Cardiac muscle cell (in vitro differentiated cells and primary cell): ENCODE data around the gene VPS50. TPM values are rescaled to one million over a fixed set of nuclear protein-coding genes. Genes with fewer than 3 reads are reported as not detected.

Experiments
- DNase-seq, 2 donors: peaks; one replicate each; pipeline versions ENCODE4 v3.0.0 to v3.0.0-alpha.2; 2010 to 2017; ENCODE audit warnings: low read depth in 1 of 2, low spot score in 1 of 2
- H3K27ac ChIP-seq: fragments of 200-600 bp; sonication (generic); 2 replicates; pipeline ENCODE4 v1.5.1; 2016
- H3K27me3 ChIP-seq: fragments of 200-600 bp; sonication (generic); 2 replicates; pipeline ENCODE4 v1.6.0; 2016; ENCODE audit warnings: control low read depth
- H3K36me3 ChIP-seq: fragments of 200-600 bp; sonication (generic); 2 replicates; pipeline ENCODE4 v1.5.1; 2016; ENCODE audit warnings: control low read depth
- H3K4me1 ChIP-seq: fragments of 200-600 bp; sonication (generic); 2 replicates; pipeline ENCODE4 v1.8.1; 2017; ENCODE audit warnings: low read depth, mild to moderate bottlenecking, mixed run types
- H3K4me3 ChIP-seq: fragments of 200-600 bp; sonication (generic); 2 replicates; pipeline ENCODE4 v1.5.1; 2016; ENCODE audit warnings: mild to moderate bottlenecking
- H3K9me3 ChIP-seq: fragments of 200-600 bp; sonication (generic); 2 replicates; pipeline ENCODE4 v1.5.1; 2017; ENCODE audit warnings: low read depth, mild to moderate bottlenecking, control low read depth
- polyA plus RNA-seq: library from polyadenylated mRNA; unstranded; fragments of >200 nt; fragmentation: Nextera tagmentation; extraction: Ambion mirVana; gene quantifications from 2 replicates; pipeline ENCODE4 v1.2.1, GENCODE V29; 2016
- total RNA-seq: library from RNA; depleted of rRNA; stranded (reverse); fragments of >200 nt; gene quantifications from 2 replicates; pipeline ENCODE4 v1.2.3, GENCODE V29; 2016
- TF ChIP-seq, protein P1 (sequence below): IDR thresholded peaks from 2 replicates; pipeline ENCODE4 v1.5.1; 2012; ENCODE audit warnings: low read depth, mild to moderate bottlenecking, low read length

VPS50 gene
- total and polyA plus RNA-seq, 2 experiments from 2014 or later, result 14.9 to 22.2 TPM

DNA sequence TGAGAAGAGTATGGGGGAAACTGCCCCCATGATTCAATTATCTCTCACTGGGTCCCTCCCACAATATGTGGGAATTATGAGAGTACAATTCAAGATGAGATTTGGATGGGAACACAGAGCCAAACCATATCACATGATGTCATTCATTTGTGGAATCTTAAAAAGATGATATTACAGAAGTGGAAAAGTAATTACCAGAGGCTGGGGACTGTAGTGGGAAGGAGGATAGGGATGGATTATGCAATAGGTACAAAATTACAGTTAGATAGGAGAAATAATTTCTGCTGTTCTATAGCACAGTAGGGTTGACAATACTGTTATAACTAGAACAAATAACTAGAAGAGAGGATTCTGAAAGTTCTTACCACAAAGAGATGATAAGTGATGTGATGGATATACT is 141.4 kb downstream of the VPS50 start:
- DNase-seq, result no peak
- H3K4me1 ChIP-seq, result no peaks in the 10 kb centered on the region
- no peak overlapping the region for H3K27ac ChIP-seq
- H3K27me3 ChIP-seq, result no peaks in the 10 kb centered on the region
- TF ChIP-seq, protein P1, sequence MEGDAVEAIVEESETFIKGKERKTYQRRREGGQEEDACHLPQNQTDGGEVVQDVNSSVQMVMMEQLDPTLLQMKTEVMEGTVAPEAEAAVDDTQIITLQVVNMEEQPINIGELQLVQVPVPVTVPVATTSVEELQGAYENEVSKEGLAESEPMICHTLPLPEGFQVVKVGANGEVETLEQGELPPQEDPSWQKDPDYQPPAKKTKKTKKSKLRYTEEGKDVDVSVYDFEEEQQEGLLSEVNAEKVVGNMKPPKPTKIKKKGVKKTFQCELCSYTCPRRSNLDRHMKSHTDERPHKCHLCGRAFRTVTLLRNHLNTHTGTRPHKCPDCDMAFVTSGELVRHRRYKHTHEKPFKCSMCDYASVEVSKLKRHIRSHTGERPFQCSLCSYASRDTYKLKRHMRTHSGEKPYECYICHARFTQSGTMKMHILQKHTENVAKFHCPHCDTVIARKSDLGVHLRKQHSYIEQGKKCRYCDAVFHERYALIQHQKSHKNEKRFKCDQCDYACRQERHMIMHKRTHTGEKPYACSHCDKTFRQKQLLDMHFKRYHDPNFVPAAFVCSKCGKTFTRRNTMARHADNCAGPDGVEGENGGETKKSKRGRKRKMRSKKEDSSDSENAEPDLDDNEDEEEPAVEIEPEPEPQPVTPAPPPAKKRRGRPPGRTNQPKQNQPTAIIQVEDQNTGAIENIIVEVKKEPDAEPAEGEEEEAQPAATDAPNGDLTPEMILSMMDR, result no peak
- H3K36me3 ChIP-seq, result no peaks in the 10 kb centered on the region
- no peak overlapping the region for H3K4me3 ChIP-seq
- no peaks in the 10 kb centered on the region for H3K9me3 ChIP-seq

DNA sequence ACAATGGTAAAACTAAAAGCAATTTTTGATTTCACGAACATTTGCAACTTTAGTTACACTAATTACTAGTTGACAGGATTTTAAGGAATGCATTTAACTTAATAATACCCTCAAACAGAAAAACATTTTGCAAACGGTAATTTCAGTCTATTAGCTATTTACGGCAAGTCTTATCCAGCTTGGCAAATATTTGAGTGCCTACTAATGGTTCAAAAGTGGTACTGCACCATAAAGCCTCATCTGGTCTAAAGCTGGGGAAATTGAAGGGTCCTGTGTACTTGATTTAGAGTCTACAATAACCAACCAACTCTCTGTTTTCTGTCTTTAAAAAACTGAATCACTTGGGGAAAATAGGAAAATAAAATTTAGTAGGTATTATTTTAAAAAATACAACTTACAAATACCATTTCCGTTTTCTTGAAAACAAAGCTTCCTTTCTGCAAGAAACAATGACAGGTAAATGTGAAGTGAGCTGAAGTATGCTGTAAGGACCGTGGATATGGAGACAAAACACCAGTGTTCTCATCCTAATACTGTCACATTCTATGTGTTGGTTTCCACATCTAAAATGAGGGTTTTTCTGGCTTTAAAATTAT is 142.3 kb downstream of the VPS50 start:
- Histone ChIP-seq H3K27me3 (no peaks in the 10 kb centered on the region), H3K4me1 (no peaks in the 10 kb centered on the region), H3K36me3 (no peaks in the 10 kb centered on the region), H3K4me3 (no peak overlapping the region), H3K27ac (no peak overlapping the region), H3K9me3 (no peaks in the 10 kb centered on the region)
- TF ChIP-seq, protein P1, result peak; percentile 95
- DNase-seq, result peak; percentile 44 to 58

DNA sequence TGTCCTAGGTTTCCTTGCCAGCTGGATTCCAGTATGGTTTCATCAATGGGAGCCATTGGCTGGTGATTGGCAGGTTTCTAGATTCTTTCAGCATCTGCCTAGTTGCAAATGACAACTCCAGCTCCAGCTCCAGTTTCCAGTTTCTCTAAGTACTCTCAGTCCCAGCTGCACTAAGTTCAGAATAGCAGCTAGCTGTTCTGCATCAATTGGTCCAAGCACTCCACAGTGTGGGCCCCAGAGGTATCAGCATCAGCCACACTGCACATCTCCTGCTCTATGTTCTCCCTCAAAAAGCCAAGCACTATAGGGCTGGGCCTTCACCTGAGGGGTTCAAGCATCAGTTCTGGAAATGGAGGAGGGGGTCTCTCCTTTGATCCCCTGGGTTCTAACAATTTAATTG is 143.4 kb downstream of the VPS50 start:
- TF ChIP-seq, protein P1, result no peak
- H3K4me3 ChIP-seq, result no peak overlapping the region
- no peaks in the 10 kb centered on the region for H3K9me3 ChIP-seq
- no peaks in the 10 kb centered on the region for H3K36me3 ChIP-seq
- no peaks in the 10 kb centered on the region for H3K27me3 ChIP-seq
- no peak for DNase-seq
- H3K27ac ChIP-seq, result no peak overlapping the region
- no peaks in the 10 kb centered on the region for H3K4me1 ChIP-seq

DNA sequence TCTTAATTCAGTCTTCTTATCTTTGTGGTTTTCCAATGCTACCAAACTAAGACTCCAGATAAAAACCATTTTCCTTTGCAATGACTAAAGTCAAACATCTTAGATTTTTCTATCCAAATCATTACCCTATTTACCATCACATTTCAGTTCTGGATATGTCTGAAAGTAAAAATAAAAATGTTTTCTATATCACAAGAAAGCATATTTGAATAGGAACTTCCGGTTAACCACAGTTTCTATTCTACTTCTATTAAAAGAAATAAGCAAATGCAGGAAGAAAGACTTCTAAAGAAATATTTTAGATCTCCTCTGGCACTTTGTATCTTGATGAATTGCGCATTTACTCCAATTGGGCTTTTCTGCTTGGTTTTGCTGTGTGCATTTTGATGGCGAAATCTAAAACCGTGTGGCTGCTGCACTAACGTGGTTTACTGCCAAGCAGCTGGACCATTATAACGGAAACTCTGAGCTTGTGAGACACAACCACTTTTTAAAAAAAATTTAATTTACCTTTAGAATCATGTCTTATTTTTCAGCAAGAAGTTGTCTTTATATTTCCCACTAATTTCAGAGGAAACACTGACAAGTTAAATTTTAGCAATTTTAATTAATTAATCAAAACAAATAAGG is 146.1 kb downstream of the VPS50 start:
- peak in 1 of 2 donors; percentile 11 for DNase-seq

DNA sequence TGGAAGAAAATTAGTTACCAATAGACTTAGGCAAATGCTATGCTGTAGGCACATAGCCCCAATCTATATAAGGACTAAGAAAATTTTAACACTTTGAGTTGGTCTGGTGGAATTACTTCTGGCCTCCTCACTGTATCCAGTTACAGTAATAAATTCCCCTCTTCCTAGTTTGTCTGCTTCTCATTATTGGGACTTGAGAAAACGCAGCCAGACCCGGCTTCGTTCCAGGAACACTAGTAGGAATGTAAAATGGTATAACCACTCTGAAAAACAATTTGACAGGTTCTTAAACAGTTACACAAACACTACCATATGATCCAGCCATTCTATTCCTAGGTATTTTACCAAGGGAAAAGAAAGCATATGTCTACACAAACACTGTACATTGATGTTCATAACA is 150.2 kb downstream of the VPS50 start:
- Histone ChIP-seq H3K4me3 (no peak overlapping the region), H3K27me3 (no peaks in the 10 kb centered on the region), H3K36me3 (no peaks in the 10 kb centered on the region), H3K27ac (no peak overlapping the region), H3K9me3 (no peaks in the 10 kb centered on the region), H3K4me1 (no peaks in the 10 kb centered on the region)
- no peak for DNase-seq
- TF ChIP-seq, protein P1, result no peak

More for the DNA sequence above, 146.1 kb downstream of the VPS50 start:
- H3K27me3 ChIP-seq, result no peaks in the 10 kb centered on the region
- no peaks in the 10 kb centered on the region for H3K4me1 ChIP-seq
- H3K9me3 ChIP-seq, result no peaks in the 10 kb centered on the region
- TF ChIP-seq, protein P1, result no peak
- no peaks in the 10 kb centered on the region for H3K36me3 ChIP-seq
- H3K27ac ChIP-seq, result no peak overlapping the region
- no peak overlapping the region for H3K4me3 ChIP-seq
